Transverse colon (tissue), 4 donors: ENCODE results near the gene SAPCD1. TPM values are rescaled to one million over a fixed set of nuclear protein-coding genes. Genes with fewer than 3 reads are reported as not detected.
A peak's percentile ranks its signal among the peaks of the same experiment; 100 is the strongest.

Experiments used
- DNase-seq: peaks from one replicate; pipeline ENCODE4 v3.0.0-alpha.2; 2019
- H3K27ac ChIP-seq, 4 donors: fragments of 200-600 bp; sonication (generic); 2 replicates each; pipeline ENCODE4 v1.5.1; 2016 to 2018; ENCODE audit warnings: inconsistent platforms in 4 of 4
- H3K27me3 ChIP-seq: fragments of 200-600 bp; sonication (generic); 2 replicates; pipeline ENCODE4 v1.5.1; 2017; ENCODE audit warnings: inconsistent platforms
- H3K36me3 ChIP-seq, 4 donors: fragments of 200-600 bp; sonication (generic); 2 replicates each; pipeline ENCODE4 v1.5.1; 2017 to 2019; ENCODE audit warnings: inconsistent platforms in 4 of 4
- H3K4me1 ChIP-seq, 4 donors: fragments of 200-600 bp; sonication (generic); 2 replicates each; pipeline ENCODE4 v1.5.1; 2017 to 2020; ENCODE audit warnings: inconsistent platforms in 4 of 4
- H3K4me3 ChIP-seq, 4 donors: fragments of 200-600 bp; sonication (generic); 1 replicate in 1 of 4; 2 replicates in 3 of 4; pipeline versions ENCODE4 v1.5.1 to v1.6.1; 2017 to 2019; ENCODE audit warnings: inconsistent platforms in 4 of 4
- H3K9me3 ChIP-seq, 2 donors: fragments of 200-600 bp; sonication (generic); 2 replicates each; pipeline ENCODE4 v1.5.1; 2017 to 2019; ENCODE audit warnings: inconsistent platforms in 2 of 2
- EP300 ChIP-seq: sonication (generic); formaldehyde crosslinking; IDR thresholded peaks from one replicate; pipeline ENCODE4 v1.6.1; 2017; ENCODE audit warnings: antibody characterized with exemption, low read depth
- POLR2A ChIP-seq: fragments of 450-650 bp; IDR thresholded peaks from one replicate; pipeline ENCODE4 v1.6.1; 2016; ENCODE audit warnings: antibody characterized with exemption, mild to moderate bottlenecking, moderate library complexity
- POLR2AphosphoS5 ChIP-seq, 3 donors: sonication (generic); formaldehyde crosslinking; IDR thresholded peaks; one replicate each; pipeline ENCODE4 v1.6.1; 2016; ENCODE audit warnings: antibody characterized with exemption in 3 of 3
- WGBS, 2 donors: methylation state at CpG; one replicate each; pipeline ENCODE4 v1.1.5; 2018; ENCODE audit warnings: low coverage in 1 of 2; 5-methylcytosine and 5-hydroxymethylcytosine counted together
- in situ Hi-C, 4 donors: fragments of 200-750 bp; cut with MboI; loops; one replicate each; pipeline versions ENCODE4 v1.15.0 to v1.15.1; 2017; ENCODE audit warnings: low sequenced_read_pairs in 3 of 4, low pct_ligation_motif_present in 1 of 4, low pct_unique_long_range_greater_than_20kb in 1 of 4
- intact Hi-C: fragments of 100-400 bp; cut with DNase I; formaldehyde crosslinking; loops from one replicate; pipeline ENCODE4 v1.15.1; 2023; ENCODE audit warnings: low total_unique reads
- total RNA-seq, 4 donors: library from RNA; depleted of rRNA; stranded (reverse); fragments of >200 nt; gene quantifications; one replicate each; pipeline ENCODE4 v1.1.0, GENCODE V29; 2016
- TF ChIP-seq, protein P1 (sequence below), 5 experiments: fragments of 200-600 bp in 3 of 5; fragments of 450-650 bp in 2 of 5; sonication (generic) in 3 of 5; IDR thresholded peaks; 1 replicate in 2 of 5; 2 replicates in 3 of 5; pipeline ENCODE4 v1.5.1; 2016 to 2017; ENCODE audit warnings: antibody characterized with exemption in 5 of 5, inconsistent platforms in 3 of 5, mild to moderate bottlenecking in 2 of 5, moderate library complexity in 1 of 5

The SAPCD1 gene
- total RNA-seq, 4 donors from 2014 or later = 3.3 to 11.1 TPM; not detected in 2

DNA sequence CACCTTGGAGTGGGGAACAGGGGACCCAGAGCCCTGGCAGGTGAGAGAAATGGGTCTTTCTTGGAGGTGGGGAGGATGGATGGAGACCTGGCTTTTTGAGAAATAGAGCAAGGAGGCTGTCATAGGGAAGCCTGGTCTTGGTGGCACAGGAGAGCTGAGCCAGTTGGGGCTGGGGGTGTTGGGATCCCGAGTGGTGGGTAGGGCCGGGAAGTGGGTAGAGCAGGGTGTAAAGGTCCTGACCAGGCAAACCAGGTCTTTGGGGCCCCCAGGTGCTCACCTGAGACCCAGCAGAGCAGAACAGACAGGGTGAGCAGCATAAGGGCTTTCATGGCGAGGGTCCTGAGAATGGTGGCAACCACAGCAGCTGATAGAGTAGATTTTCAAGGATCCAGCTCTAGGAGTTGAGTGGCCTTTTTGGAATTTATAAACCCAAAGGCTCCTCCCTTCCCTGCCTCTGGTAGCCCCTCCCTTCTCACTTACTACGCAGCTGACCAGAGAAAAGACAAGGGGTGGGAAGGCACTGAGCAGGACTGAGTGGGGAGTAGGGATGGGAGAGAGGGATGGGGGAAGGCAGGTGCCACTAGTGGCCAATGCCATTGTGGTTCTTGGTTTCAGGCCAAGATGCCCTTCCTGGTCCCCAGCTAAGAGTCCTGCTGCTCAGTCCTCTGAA is 41.0 kb upstream of the SAPCD1 start, which contains the start of gene LY6G6C:
TSS of gene LY6G6C (minus strand) at position 396 of the 670 bp plus-strand sequence. CDS start at position 329, 67 bp downstream.
- DNase-seq = no peak
- no peak for TF ChIP-seq EP300
- no peak for TF ChIP-seq POLR2AphosphoS5 (IDR thresholded peaks at IDR 0.05)
- TF ChIP-seq, protein P1, sequence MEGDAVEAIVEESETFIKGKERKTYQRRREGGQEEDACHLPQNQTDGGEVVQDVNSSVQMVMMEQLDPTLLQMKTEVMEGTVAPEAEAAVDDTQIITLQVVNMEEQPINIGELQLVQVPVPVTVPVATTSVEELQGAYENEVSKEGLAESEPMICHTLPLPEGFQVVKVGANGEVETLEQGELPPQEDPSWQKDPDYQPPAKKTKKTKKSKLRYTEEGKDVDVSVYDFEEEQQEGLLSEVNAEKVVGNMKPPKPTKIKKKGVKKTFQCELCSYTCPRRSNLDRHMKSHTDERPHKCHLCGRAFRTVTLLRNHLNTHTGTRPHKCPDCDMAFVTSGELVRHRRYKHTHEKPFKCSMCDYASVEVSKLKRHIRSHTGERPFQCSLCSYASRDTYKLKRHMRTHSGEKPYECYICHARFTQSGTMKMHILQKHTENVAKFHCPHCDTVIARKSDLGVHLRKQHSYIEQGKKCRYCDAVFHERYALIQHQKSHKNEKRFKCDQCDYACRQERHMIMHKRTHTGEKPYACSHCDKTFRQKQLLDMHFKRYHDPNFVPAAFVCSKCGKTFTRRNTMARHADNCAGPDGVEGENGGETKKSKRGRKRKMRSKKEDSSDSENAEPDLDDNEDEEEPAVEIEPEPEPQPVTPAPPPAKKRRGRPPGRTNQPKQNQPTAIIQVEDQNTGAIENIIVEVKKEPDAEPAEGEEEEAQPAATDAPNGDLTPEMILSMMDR (IDR thresholded peaks at IDR 0.05) = no peak
- TF ChIP-seq POLR2A = no peak
- Histone ChIP-seq H3K27me3 (no peaks in the 10 kb centered on the region), H3K4me3 (no peak within 1 kb of the TSS), H3K9me3 (no peaks in the 10 kb centered on the region), H3K36me3 (no peaks in the 10 kb centered on the region), H3K27ac (no peak within 1 kb of the TSS), H3K4me1 (peaks cover 0 to 24% (median 19%) of the 10 kb centered on the region in 4 donors)
- WGBS, 2 donors = 78 to 82% methylated on average over 2 to 4 of the region's 4 CpGs
- in situ Hi-C loops = no loop called here
- intact Hi-C loops = no loop called here

DNA sequence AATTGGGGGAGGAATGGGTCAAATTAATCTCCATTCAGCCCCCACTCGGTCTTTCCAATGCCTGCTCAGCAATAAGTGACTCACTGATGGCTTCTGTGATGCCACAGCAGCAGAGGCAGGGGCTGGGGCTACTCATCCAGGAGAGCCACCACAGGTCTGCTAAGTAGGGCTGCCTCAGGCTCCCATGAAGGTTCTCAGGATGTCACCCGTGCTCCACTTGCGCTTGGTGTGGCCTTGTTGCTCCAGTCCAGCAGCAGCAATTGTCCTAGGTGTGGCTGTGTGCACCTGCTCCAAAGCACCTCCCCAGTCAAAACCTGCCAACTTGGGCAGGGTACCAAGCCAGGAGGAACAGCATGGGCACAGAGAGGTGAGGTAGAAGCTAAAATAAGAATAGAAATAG is 40.3 kb upstream of the SAPCD1 start:
- no peak for DNase-seq
- Histone ChIP-seq H3K4me3 (no peak overlapping the region), H3K9me3 (no peaks in the 10 kb centered on the region), H3K36me3 (no peaks in the 10 kb centered on the region), H3K27ac (no peak overlapping the region), H3K27me3 (no peaks in the 10 kb centered on the region), H3K4me1 (peaks cover 2 to 31% (median 24%) of the 10 kb centered on the region in 4 donors)
- TF ChIP-seq POLR2A (no peak), POLR2AphosphoS5 (IDR thresholded peaks at IDR 0.05) (no peak)
- intact Hi-C loops = no loop called here
- WGBS, 2 donors = 60 to 66% methylated on average over 1 to 3 of the region's 3 CpGs
- in situ Hi-C loops = no loop called here

DNA sequence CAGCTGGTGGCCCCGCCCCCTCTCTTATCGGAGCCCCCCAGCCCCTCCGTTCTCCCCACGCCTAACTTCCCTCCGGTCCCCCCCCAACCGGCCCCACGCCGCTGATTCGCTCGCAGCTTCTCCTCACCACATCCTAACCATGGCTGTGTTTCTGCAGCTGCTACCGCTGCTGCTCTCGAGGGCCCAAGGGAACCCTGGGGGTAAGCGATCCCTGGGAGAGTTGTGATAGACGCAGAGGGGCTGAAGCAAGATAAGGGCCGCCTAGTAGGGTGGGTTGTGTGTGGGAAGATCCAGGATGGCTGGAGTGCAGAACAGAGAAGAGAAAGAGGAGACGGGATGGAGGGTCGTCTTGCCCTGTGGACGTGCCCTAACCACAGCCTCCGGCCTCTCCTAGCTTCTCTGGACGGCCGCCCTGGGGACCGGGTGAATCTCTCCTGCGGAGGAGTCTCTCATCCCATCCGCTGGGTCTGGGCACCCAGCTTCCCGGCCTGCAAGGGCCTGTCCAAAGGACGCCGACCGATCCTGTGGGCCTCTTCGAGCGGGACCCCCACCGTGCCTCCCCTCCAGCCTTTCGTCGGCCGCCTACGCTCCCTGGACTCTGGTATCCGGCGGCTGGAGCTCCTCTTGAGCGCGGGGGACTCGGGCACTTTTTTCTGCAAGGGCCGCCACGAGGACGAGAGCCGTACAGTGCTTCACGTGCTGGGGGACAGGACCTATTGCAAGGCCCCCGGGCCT is 39.0 kb upstream of the SAPCD1 start, which contains the start of gene MPIG6B:
TSS of gene MPIG6B (plus strand) at position 129 of the 735 bp plus-strand sequence. CDS start at position 140, 11 bp downstream.
- TF ChIP-seq, protein P1 (IDR thresholded peaks at IDR 0.05) = no peak
- TF ChIP-seq POLR2AphosphoS5 (IDR thresholded peaks at IDR 0.05) (no peak), EP300 (no peak), POLR2A (no peak)
- Histone ChIP-seq H3K27me3 (no peaks in the 10 kb centered on the region), H3K27ac (no peak within 1 kb of the TSS), H3K36me3 (no peaks in the 10 kb centered on the region), H3K4me1 (peaks cover 11 to 35% (median 25%) of the 10 kb centered on the region in 4 donors), H3K9me3 (no peaks in the 10 kb centered on the region), H3K4me3 (no peak within 1 kb of the TSS)
- in situ Hi-C loops = no loop called here
- no peak for DNase-seq
- intact Hi-C loops = no loop called here
- WGBS, 2 donors = 77% methylated on average over 46 of the region's 46 CpGs; no CpG with 5 or more reads in 1 of the 2 donors

DNA sequence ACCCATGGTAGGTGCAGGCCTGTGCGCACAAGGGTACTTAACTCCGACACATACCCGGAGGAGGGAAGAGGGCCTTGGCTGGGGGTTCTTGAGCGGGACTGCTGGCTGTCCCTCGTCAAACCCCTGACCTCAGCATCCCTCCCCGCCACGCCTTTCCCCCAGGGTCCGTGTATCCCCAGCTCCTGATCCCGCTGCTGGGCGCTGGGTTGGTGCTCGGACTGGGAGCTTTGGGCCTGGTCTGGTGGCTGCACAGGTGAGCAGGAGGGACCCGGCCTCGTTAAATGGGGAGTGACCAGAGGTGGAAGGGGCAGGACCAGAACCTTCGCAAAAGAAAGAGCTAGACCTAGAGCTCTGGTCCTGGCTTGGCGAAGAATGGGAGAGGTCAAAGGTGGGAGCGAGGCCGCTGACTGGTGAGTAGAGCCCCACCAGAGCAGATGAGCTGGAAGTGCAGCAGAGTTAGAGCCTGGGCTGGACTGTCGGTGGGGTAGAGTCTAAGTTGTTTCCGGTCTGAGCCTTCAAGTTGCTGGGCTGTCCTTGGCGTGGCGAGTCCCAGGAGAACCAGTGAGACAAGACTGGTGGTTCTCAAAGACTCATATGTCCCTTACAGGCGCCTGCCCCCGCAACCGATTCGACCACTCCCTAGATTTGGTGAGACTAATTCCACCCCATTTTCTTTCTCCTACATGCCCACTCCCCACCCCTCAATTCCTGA is 38.3 kb upstream of the SAPCD1 start:
- TF ChIP-seq EP300 (no peak), POLR2A (no peak), POLR2AphosphoS5 (IDR thresholded peaks at IDR 0.05) (peak in 1 of 3 donors; percentile 18)
- TF ChIP-seq, protein P1 (IDR thresholded peaks at IDR 0.05) = no peak
- Histone ChIP-seq H3K27me3 (no peaks in the 10 kb centered on the region), H3K27ac (no peak overlapping the region), H3K36me3 (no peaks in the 10 kb centered on the region), H3K4me1 (peaks cover 14 to 36% (median 25%) of the 10 kb centered on the region in 4 donors), H3K4me3 (no peak overlapping the region), H3K9me3 (no peaks in the 10 kb centered on the region)
- intact Hi-C loops = no loop called here
- in situ Hi-C loops = no loop called here
- 89% methylated on average over 24 of the region's 25 CpGs; no CpG with 5 or more reads in 1 of the 2 donors for WGBS, 2 donors
- DNase-seq = no peak
